K562 (cell line): ENCODE results near the gene LYST. TPM values are rescaled to one million over a fixed set of nuclear protein-coding genes. Genes with fewer than 3 reads are reported as not detected.

Experiments
- ATAC-seq: fragments of 200-7000 bp; cut with Tn5 transposase; 3 replicates; pipeline ENCODE4 v1.9.1; 2020; ENCODE audit warnings: moderate library complexity
- BruUV-seq: library from RNA; stranded (reverse); fragments of 400-500 nt; replicated peaks from 2 replicates; lab custom pipeline; 2021; lab: Mats Ljungman, UMichigan
- CTCF ChIA-PET: fragments of 300-600 bp; formaldehyde crosslinking; extraction: SDS; loops from one replicate; lab custom pipeline; 2021; ENCODE audit warnings: low intra/inter-chr PET ratio; lab: Yijun Ruan, JAX
- POLR2A ChIA-PET: fragments of 300-600, 350-650 bp; sonication (Branson Sonifier 250); formaldehyde crosslinking; extraction: SDS; loops from one replicate; lab custom pipeline; 2021; ENCODE audit warnings: antibody characterized with exemption, inconsistent platforms; lab: Yijun Ruan, JAX
- DNase-seq, 4 experiments: peaks; one replicate each; pipeline versions ENCODE4 v3.0.0 to v3.0.0-alpha.2; 2011 to 2018; ENCODE audit warnings: low spot score in 3 of 4, mixed read lengths in 3 of 4; ENCODE audit errors: extremely low read depth in 1 of 4
- FAIRE-seq: peaks from 2 replicates; lab custom pipeline; 2011; peaks lifted over from hg19 to GRCh38; lab: Jason Lieb, UNC
- H2AFZ ChIP-seq: 2 replicates; pipeline ENCODE4 v1.6.0; 2011; ENCODE audit warnings: low read depth, low read length, control low read depth, inconsistent platforms
- H3K27ac ChIP-seq: fragments of 200-600 bp; 3 replicates; pipeline ENCODE4 v1.8.0; 2011; ENCODE audit warnings: low read depth, mild to moderate bottlenecking, control low read depth, inconsistent platforms, low read length, moderate library complexity, mixed read lengths; ENCODE audit errors: extremely low read depth
- H3K27me3 ChIP-seq, 2 experiments: fragments of 300-600 bp in 1 of 2; 2 replicates in 1 of 2; 3 replicates in 1 of 2; pipeline versions ENCODE4 v1.6.0 to v1.8.0; 2011; ENCODE audit warnings: inconsistent platforms in 2 of 2, low read length in 2 of 2, mild to moderate bottlenecking in 1 of 2, mixed read lengths in 1 of 2, moderate library complexity in 1 of 2; ENCODE audit not compliant: control insufficient read depth in 2 of 2, insufficient read depth in 2 of 2
- H3K36me3 ChIP-seq: fragments of 300-600 bp; 3 replicates; pipeline ENCODE4 v1.8.0; 2011; ENCODE audit warnings: mild to moderate bottlenecking, low read length, inconsistent platforms; ENCODE audit not compliant: control insufficient read depth, insufficient read depth
- H3K4me1 ChIP-seq, 2 experiments: fragments of 200-600 bp in 1 of 2; replicated peaks in 1 of 2; 2 replicates in 1 of 2; 3 replicates in 1 of 2; pipeline versions ENCODE4 v1.5.1 to v1.8.0; 2011; ENCODE audit warnings: inconsistent platforms in 2 of 2, low read length in 2 of 2, mild to moderate bottlenecking in 1 of 2, mixed read lengths in 1 of 2, moderate library complexity in 1 of 2; ENCODE audit not compliant: control insufficient read depth in 2 of 2, insufficient read depth in 2 of 2
- H3K4me2 ChIP-seq: 2 replicates; pipeline ENCODE4 v1.6.1; 2011; ENCODE audit warnings: low read length, control low read depth, inconsistent platforms, mixed read lengths; ENCODE audit not compliant: insufficient read depth
- H3K4me3 ChIP-seq: fragments of 200-600 bp; sonication (generic), shearing (Covaris generic); 2 replicates; pipeline ENCODE4 v1.5.1; 2016; ENCODE audit warnings: control low read depth, inconsistent platforms
- H3K79me2 ChIP-seq: fragments of 200-600 bp; 3 replicates; pipeline ENCODE4 v1.8.0; 2011; ENCODE audit warnings: low read length, inconsistent platforms; ENCODE audit not compliant: control insufficient read depth, insufficient read depth
- H3K9ac ChIP-seq, 2 experiments: 2 replicates each; pipeline versions ENCODE4 v1.6.0 to v1.6.1; 2011; ENCODE audit warnings: low read depth in 2 of 2, low read length in 2 of 2, control low read depth in 1 of 2, inconsistent platforms in 1 of 2, mild to moderate bottlenecking in 1 of 2, mixed read lengths in 1 of 2; ENCODE audit not compliant: insufficient read depth in 1 of 2
- H3K9me1 ChIP-seq: one replicate; pipeline ENCODE4 v1.6.0; 2011; ENCODE audit warnings: inconsistent platforms, mild to moderate bottlenecking, low read length, moderate library complexity; ENCODE audit not compliant: control insufficient read depth, insufficient read depth
- H3K9me3 ChIP-seq: replicated peaks from 2 replicates; pipeline ENCODE4 v1.5.1; 2011; ENCODE audit warnings: low read depth, low read length, inconsistent platforms; ENCODE audit not compliant: control insufficient read depth, insufficient read depth
- H4K20me1 ChIP-seq: replicated peaks from 2 replicates; pipeline ENCODE4 v1.6.1; 2011; ENCODE audit warnings: low read length, inconsistent platforms, mixed read lengths; ENCODE audit not compliant: control insufficient read depth, insufficient read depth
- ARNT ChIP-seq, 2 experiments: fragments of 450-650 bp; IDR thresholded peaks; 2 replicates each; pipeline ENCODE4 v1.6.1; 2016; ENCODE audit warnings: mild to moderate bottlenecking in 1 of 2
- CAMTA2 ChIP-seq: fragments of 250-450 bp; sonication (Bioruptor Pico); conservative IDR thresholded peaks from 2 replicates; pipeline ENCODE4 v1.5.1; 2022
- CC2D1A ChIP-seq: fragments of 450-650 bp; IDR thresholded peaks from 2 replicates; pipeline ENCODE4 v1.6.1; 2017; ENCODE audit warnings: mild to moderate bottlenecking
- CREB1 ChIP-seq, 2 experiments: sonication (generic) in 1 of 2; formaldehyde crosslinking in 1 of 2; IDR thresholded peaks; 2 replicates each; pipeline versions ENCODE4 v1.6.1 to v1.8.0; 2012 to 2022; ENCODE audit warnings: inconsistent platforms in 1 of 2, mild to moderate bottlenecking in 1 of 2, missing genetic modification reagents in 1 of 2, moderate library complexity in 1 of 2
- RFX5 ChIP-seq: IDR thresholded peaks from 2 replicates; pipeline ENCODE4 v1.6.1; 2011; ENCODE audit warnings: low read depth, mild to moderate bottlenecking, improper control_type of control experiment, low read length
- SLC30A9 ChIP-seq: fragments of 250-450 bp; sonication (Bioruptor Pico); IDR thresholded peaks from 2 replicates; pipeline ENCODE4 v1.8.0; 2022; ENCODE audit warnings: mild to moderate bottlenecking, moderate library complexity
- STAG1 ChIP-seq: sonication (generic); formaldehyde crosslinking; IDR thresholded peaks from 2 replicates; pipeline ENCODE4 v1.5.0; 2020; ENCODE audit warnings: missing genetic modification reagents, borderline replicate concordance
- ZNF143 ChIP-seq: sonication (generic); formaldehyde crosslinking; IDR thresholded peaks from 2 replicates; pipeline ENCODE4 v1.9.0; 2022; ENCODE audit warnings: mild to moderate bottlenecking, missing genetic modification reagents
- ZNF431 ChIP-seq: sonication (generic); formaldehyde crosslinking; IDR thresholded peaks from 2 replicates; pipeline ENCODE4 v1.8.0; 2022; ENCODE audit warnings: mild to moderate bottlenecking, missing genetic modification reagents
- WGBS: fragments of 100-300 bp; shearing (Covaris generic); methylation state at CpG from one replicate; pipeline ENCODE4 v1.1.6; 2016; ENCODE audit warnings: low coverage, mixed read lengths; ENCODE audit not compliant: insufficient coverage; ENCODE audit errors: missing lambda C conversion rate; 5-methylcytosine and 5-hydroxymethylcytosine counted together
- in situ Hi-C: fragments of 300-500 bp; cut with MboI; formaldehyde crosslinking; loops from 4 replicates; pipeline ENCODE4 v1.15.0; 2018; ENCODE audit warnings: inconsistent platforms, mixed read lengths
- intact Hi-C: fragments of 100-400 bp; cut with micrococcal nuclease; formaldehyde crosslinking; loops from 2 replicates; pipeline ENCODE4 v1.14.2; 2022
- polyA plus RNA-seq, 8 experiments: library from polyadenylated mRNA; depleted of rRNA in 4 of 8; stranded (reverse) in 5 of 8; unstranded in 3 of 8; fragments of >200 nt; fragmentation: Nextera tagmentation in 2 of 8; fragmentation: Illumina TruSeq in 1 of 8; extraction: Ambion mirVana in 2 of 8; extraction: Trizol in 1 of 8; gene quantifications; 2 replicates each; pipeline versions ENCODE4 v1.2.1 to v1.2.3, GENCODE V29; 2011 to 2014; ENCODE audit warnings: inconsistent platforms in 1 of 8, missing spikeins in 1 of 8
- total RNA-seq, 7 experiments: library from RNA; depleted of rRNA in 6 of 7; stranded (reverse); fragments of >200 nt in 6 of 7; fragmentation: Illumina TruSeq in 2 of 7; extraction: Trizol in 2 of 7; gene quantifications; 2 replicates each; pipeline versions ENCODE4 v1.2.1 to v1.2.3, GENCODE V29; 2011 to 2021; ENCODE audit warnings: low replicate concordance in 1 of 7
- TF ChIP-seq, protein P1 (sequence below): fragments of 250-450 bp; sonication (Bioruptor Pico); IDR thresholded peaks from 2 replicates; pipeline ENCODE4 v1.4.0; 2020; ENCODE audit warnings: mild to moderate bottlenecking, moderate library complexity
- TF ChIP-seq, protein P2 (sequence below): fragments of 200-800 bp; sonication (Bioruptor generic); IDR thresholded peaks from 2 replicates; pipeline ENCODE4 v1.6.1; 2017; ENCODE audit warnings: missing genetic modification characterization, missing compliant biosample characterization
- TF ChIP-seq, protein P3 (sequence below): fragments of 250-450 bp; sonication (Bioruptor Pico); IDR thresholded peaks from 2 replicates; pipeline ENCODE4 v1.5.0; 2021
- TF ChIP-seq, protein P4 (sequence below), 2 experiments: fragments of 450-650 bp; IDR thresholded peaks; 2 replicates each; pipeline ENCODE4 v1.6.1; 2016
- TF ChIP-seq, protein P5 (sequence below): sonication (generic); formaldehyde crosslinking; IDR thresholded peaks from 2 replicates; pipeline ENCODE4 v1.8.1; 2023; ENCODE audit warnings: mild to moderate bottlenecking, missing genetic modification reagents

LYST gene
- total and polyA plus RNA-seq, 9 of the 15 experiments (the other 6 are each of a cell fraction or from before 2014, with no cell fraction given): 0.73 to 2.4 (median 1.4) TPM

DNA sequence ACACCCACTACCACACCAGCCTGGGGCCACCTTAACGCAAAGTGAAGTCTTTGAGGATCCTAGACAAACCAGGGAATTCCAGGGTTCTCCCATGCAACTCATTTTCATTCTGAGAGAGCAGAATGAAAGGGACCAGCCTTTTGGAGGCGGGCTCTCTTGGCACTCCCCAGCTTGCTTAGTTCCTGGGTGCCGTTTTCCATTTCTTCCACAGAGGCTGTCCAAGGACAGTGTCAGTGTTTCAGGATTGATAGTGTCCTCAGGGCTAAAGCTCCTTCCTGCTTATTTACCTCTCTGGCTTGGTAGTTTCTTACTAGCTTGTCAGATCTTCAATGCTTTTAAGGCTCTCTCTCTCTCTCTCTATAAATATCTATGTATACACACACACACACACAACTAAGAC is 187.1 kb downstream of the LYST start:
- CTCF ChIA-PET: no interaction called here
- no peak for ATAC-seq
- no peak for FAIRE-seq
- TF ChIP-seq ARNT (IDR thresholded peaks at IDR 0.05) (no peak), CAMTA2 (CRISPR knock-in tag) (no peak), STAG1 (CRISPR knock-in tag) (no peak), CREB1 (IDR thresholded peaks at IDR 0.05) (no peak), CREB1 (CRISPR knock-in tag; IDR thresholded peaks at IDR 0.05) (no peak), ZNF143 (no peak), SLC30A9 (CRISPR knock-in tag) (no peak), RFX5 (no peak), ZNF431 (CRISPR knock-in tag) (no peak), CC2D1A (no peak)
- TF ChIP-seq, protein P1, sequence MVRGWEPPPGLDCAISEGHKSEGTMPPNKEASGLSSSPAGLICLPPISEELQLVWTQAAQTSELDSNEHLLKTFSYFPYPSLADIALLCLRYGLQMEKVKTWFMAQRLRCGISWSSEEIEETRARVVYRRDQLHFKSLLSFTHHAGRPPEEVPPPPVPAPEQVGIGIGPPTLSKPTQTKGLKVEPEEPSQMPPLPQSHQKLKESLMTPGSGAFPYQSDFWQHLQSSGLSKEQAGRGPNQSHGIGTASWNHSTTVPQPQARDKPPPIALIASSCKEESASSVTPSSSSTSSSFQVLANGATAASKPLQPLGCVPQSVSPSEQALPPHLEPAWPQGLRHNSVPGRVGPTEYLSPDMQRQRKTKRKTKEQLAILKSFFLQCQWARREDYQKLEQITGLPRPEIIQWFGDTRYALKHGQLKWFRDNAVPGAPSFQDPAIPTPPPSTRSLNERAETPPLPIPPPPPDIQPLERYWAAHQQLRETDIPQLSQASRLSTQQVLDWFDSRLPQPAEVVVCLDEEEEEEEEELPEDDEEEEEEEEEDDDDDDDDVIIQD: no peak
- TF ChIP-seq, protein P2, sequence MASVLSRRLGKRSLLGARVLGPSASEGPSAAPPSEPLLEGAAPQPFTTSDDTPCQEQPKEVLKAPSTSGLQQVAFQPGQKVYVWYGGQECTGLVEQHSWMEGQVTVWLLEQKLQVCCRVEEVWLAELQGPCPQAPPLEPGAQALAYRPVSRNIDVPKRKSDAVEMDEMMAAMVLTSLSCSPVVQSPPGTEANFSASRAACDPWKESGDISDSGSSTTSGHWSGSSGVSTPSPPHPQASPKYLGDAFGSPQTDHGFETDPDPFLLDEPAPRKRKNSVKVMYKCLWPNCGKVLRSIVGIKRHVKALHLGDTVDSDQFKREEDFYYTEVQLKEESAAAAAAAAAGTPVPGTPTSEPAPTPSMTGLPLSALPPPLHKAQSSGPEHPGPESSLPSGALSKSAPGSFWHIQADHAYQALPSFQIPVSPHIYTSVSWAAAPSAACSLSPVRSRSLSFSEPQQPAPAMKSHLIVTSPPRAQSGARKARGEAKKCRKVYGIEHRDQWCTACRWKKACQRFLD: no peak
- TF ChIP-seq, protein P3, sequence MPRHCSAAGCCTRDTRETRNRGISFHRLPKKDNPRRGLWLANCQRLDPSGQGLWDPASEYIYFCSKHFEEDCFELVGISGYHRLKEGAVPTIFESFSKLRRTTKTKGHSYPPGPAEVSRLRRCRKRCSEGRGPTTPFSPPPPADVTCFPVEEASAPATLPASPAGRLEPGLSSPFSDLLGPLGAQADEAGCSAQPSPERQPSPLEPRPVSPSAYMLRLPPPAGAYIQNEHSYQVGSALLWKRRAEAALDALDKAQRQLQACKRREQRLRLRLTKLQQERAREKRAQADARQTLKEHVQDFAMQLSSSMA (CRISPR knock-in tag): no peak
- TF ChIP-seq, protein P4, sequence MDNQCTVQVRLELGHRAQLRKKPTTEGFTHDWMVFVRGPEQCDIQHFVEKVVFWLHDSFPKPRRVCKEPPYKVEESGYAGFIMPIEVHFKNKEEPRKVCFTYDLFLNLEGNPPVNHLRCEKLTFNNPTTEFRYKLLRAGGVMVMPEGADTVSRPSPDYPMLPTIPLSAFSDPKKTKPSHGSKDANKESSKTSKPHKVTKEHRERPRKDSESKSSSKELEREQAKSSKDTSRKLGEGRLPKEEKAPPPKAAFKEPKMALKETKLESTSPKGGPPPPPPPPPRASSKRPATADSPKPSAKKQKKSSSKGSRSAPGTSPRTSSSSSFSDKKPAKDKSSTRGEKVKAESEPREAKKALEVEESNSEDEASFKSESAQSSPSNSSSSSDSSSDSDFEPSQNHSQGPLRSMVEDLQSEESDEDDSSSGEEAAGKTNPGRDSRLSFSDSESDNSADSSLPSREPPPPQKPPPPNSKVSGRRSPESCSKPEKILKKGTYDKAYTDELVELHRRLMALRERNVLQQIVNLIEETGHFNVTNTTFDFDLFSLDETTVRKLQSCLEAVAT (IDR thresholded peaks at IDR 0.05): no peak
- TF ChIP-seq, protein P5, sequence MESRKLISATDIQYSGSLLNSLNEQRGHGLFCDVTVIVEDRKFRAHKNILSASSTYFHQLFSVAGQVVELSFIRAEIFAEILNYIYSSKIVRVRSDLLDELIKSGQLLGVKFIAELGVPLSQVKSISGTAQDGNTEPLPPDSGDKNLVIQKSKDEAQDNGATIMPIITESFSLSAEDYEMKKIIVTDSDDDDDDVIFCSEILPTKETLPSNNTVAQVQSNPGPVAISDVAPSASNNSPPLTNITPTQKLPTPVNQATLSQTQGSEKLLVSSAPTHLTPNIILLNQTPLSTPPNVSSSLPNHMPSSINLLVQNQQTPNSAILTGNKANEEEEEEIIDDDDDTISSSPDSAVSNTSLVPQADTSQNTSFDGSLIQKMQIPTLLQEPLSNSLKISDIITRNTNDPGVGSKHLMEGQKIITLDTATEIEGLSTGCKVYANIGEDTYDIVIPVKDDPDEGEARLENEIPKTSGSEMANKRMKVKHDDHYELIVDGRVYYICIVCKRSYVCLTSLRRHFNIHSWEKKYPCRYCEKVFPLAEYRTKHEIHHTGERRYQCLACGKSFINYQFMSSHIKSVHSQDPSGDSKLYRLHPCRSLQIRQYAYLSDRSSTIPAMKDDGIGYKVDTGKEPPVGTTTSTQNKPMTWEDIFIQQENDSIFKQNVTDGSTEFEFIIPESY (CRISPR knock-in tag): no peak

More for the DNA sequence above, 187.1 kb downstream of the LYST start:
- DNase-seq: no peak
- 1% methylated on average over 3 of the region's 3 CpGs for WGBS
- no peaks in the 10 kb centered on the region for H3K9me1 ChIP-seq
- in situ Hi-C loops: no loop called here
- H3K9me3 ChIP-seq: no peaks in the 10 kb centered on the region
- H3K4me2 ChIP-seq: no peak overlapping the region
- no peak overlapping the region for H3K27ac ChIP-seq
- no TSS peak for BruUV-seq
- no peaks in the 10 kb centered on the region for H3K4me1 ChIP-seq
- H3K79me2 ChIP-seq: no peaks in the 10 kb centered on the region
- peaks cover 14 to 22% of the 10 kb centered on the region in 2 experiments; a peak in 4 of 5 replicates for H3K27me3 ChIP-seq
- H3K9ac ChIP-seq: no peak overlapping the region
- intact Hi-C loops: no loop called here
- H4K20me1 ChIP-seq: no peaks in the 10 kb centered on the region
- no peak overlapping the region for H2AFZ ChIP-seq
- no peaks in the 10 kb centered on the region for H3K36me3 ChIP-seq
- POLR2A ChIA-PET: no interaction called here
- no peak overlapping the region for H3K4me3 ChIP-seq
